Medulla oblongata (tissue), 1 donor: ENCODE measurements around the gene PITPNC1.
A peak's percentile ranks its signal among the peaks of the same experiment; 100 is the strongest.
"Not testable (repeated sequence)": the region's sequence is repeated elsewhere in the genome, so short reads cannot be mapped to it uniquely, and the experiment has no call there.

ENCODE experiments used
- DNase-seq: peaks from one replicate; pipeline ENCODE4 v3.0.0-alpha.2; 2015; ENCODE audit errors: extremely low spot score

Gene PITPNC1

GRCh38 chr17:67461228-67461780 lies 84.2 kb downstream of the PITPNC1 start:
- DNase-seq: no peak

- no peak for DNase-seq
These were observed 84.8 kb downstream of the PITPNC1 start for GRCh38 chr17:67461876-67462275.

- no peak for DNase-seq
These were observed 89.2 kb downstream of the PITPNC1 start for GRCh38 chr17:67466251-67466796.

- no peak for DNase-seq
These were observed 90.7 kb downstream of the PITPNC1 start for GRCh38 chr17:67467500-67468455.

- DNase-seq: no peak
These were observed 92.3 kb downstream of the PITPNC1 start for GRCh38 chr17:67469208-67469980.

- no peak for DNase-seq
These were observed 93.1 kb downstream of the PITPNC1 start for GRCh38 chr17:67470163-67470562.

- no peak for DNase-seq
These were observed 94.0 kb downstream of the PITPNC1 start for GRCh38 chr17:67471118-67471517.

- not testable (repeated sequence) for DNase-seq
These were observed 95.5 kb downstream of the PITPNC1 start for GRCh38 chr17:67472606-67473005.

GRCh38 chr17:67474081-67474661 lies 97.1 kb downstream of the PITPNC1 start:
- peak; percentile 56 for DNase-seq

- DNase-seq: peak; percentile 94
These were observed 98.3 kb downstream of the PITPNC1 start for GRCh38 chr17:67475161-67475937.

GRCh38 chr17:67476787-67477335 lies 99.8 kb downstream of the PITPNC1 start:
- no peak for DNase-seq

GRCh38 chr17:67477687-67478086 lies 100.6 kb downstream of the PITPNC1 start:
- DNase-seq: peak; percentile 17

GRCh38 chr17:67478401-67479041 lies 101.4 kb downstream of the PITPNC1 start:
- peak; percentile 77 for DNase-seq

- peak; percentile 13 for DNase-seq
These were observed 102.1 kb downstream of the PITPNC1 start for GRCh38 chr17:67479148-67479547.

- not testable (repeated sequence) for DNase-seq
These were observed 103.9 kb downstream of the PITPNC1 start for GRCh38 chr17:67480959-67481358.

- peak; percentile 2 for DNase-seq
These were observed 104.7 kb downstream of the PITPNC1 start for GRCh38 chr17:67481808-67482207.

- DNase-seq: no peak
These were observed 105.7 kb downstream of the PITPNC1 start for GRCh38 chr17:67482764-67483163.

GRCh38 chr17:67484261-67484660 lies 107.2 kb downstream of the PITPNC1 start:
- no peak for DNase-seq

GRCh38 chr17:67485666-67486065 lies 108.6 kb downstream of the PITPNC1 start:
- DNase-seq: no peak

- DNase-seq: no peak
These were observed 110.4 kb downstream of the PITPNC1 start for GRCh38 chr17:67487506-67487905.
